Activated naive CD4-positive, alpha-beta T cell treated with anti-CD3 and anti-CD28 coated beads, Interleukin-2, amount 50 U/mL, for 16 hours (primary cell): ENCODE data around the gene ANKRD7.

Experiments
- DNase-seq: peaks from one replicate; pipeline ENCODE4 v3.0.0-alpha.2; 2020

The ANKRD7 gene, protein sequence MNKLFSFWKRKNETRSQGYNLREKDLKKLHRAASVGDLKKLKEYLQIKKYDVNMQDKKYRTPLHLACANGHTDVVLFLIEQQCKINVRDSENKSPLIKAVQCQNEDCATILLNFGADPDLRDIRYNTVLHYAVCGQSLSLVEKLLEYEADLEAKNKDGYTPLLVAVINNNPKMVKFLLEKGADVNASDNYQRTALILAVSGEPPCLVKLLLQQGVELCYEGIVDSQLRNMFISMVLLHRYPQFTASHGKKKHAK

DNA sequence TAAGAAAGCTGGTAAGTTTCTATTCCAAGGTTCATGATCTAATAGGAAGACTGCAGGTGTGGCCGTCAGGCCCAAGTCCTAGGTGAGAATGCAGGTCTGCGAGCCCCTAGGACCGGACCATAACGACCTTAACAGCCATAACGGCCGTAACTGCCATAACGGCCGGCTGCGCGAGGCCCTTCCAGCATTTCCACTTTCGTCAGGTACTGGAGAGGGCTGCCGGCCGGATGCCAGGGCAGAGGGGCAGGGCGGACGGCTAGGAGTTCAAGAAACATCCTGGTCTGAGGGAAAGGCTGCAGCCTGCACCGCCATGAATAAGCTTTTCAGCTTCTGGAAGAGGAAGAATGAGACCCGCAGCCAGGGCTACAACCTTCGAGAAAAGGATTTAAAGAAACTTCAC lies at the start of gene ANKRD7:
ANKRD7 (plus strand) TSS at position 184 of the 400 bp plus-strand sequence; CDS start at position 311, 127 bp downstream.
- DNase-seq, result no peak

DNA sequence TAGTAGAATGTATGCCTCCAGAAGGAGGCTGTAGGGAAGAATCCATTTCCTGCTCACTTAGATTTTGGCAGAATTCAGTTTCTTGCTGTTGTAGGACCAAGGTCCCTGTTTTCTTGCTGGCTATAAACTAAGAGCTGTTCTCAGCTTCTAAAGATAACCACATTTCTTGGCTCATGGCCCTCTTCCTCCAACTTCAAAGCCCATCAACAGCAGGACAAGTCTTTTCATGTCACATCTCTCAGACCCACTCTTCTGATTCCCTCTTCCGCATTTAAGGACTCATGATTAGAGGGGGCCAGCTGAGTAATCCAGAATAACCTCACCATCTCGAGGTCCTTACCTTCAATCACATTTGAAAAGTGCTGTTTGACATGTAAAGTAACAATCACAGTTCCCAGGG lies 48.8 kb upstream of the ANKRD7 start:
- no peak for DNase-seq

DNA sequence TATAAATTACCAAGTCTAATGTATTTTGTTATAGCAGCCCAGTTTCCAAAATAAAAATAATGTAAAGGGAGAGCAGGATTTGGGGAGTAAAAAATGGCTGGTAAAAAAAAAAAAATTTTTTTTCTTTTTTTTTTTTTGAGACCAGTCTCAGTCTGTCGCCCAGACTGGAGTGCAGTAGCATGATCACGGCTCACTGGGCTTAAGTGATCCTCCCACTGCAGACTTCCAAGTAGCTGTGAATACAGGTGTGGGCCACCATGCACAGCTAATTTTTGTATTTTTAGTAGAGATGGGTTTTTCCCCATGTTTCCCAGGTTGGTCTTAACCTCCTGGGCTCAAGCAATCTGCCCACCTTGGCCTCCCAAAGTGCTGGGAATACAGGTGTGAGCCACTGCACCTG lies 45.3 kb upstream of the ANKRD7 start:
- no peak for DNase-seq

DNA sequence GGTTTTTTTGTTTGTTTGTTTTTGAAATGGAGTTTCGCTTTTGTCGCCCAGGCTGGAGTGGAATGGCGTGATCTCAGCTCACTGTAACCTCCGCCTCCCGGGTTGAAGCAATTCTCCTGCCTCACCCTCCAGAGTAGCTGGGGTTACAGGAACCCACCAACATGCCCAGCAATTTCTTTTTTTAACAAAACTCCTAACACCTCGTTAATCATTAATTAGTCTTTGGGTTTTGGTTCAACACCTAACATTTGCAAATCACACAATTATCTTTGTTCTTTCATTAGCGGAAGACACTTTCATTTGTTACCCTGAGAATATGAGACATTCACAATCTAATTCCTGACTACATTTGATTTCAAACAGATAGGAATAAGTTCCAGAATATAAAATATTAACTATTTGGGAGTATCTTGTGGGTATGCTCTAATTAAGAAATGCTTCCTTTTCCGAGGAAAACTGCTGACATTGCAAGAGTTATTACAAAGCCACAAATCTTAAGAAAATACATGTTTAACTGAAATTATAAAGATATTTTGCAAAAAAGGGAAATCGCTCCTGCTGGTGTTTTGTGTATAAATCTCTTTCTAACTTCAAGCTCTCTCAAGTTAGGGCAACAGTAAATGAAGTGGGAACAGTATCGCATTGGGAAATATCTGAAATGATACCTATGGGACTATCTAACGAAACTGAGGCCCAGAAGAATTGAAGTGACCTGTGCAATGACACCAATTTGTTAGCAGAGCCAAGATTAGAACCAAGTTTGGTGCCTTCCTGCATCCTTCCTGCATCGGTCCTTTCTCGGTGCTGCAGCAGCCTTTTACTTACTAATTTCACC lies 41.7 kb upstream of the ANKRD7 start:
- DNase-seq, result no peak

DNA sequence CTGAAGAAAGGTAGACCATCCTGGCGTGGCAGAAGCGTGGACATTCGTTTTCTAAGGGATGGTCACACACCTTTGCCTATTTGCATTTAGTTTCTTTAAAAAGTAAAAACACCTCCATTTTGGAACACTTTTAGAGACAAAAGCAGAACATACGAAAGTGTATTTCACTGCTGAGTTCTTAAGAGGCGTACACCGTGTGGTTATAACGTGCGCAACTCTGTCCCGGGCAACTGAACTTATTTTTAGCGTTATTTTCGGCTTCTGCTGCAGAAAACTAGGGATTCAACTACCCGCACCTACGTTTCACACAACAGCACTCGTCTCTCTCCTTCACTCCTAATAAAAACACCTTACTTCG lies 41.1 kb upstream of the ANKRD7 start:
- no peak for DNase-seq

DNA sequence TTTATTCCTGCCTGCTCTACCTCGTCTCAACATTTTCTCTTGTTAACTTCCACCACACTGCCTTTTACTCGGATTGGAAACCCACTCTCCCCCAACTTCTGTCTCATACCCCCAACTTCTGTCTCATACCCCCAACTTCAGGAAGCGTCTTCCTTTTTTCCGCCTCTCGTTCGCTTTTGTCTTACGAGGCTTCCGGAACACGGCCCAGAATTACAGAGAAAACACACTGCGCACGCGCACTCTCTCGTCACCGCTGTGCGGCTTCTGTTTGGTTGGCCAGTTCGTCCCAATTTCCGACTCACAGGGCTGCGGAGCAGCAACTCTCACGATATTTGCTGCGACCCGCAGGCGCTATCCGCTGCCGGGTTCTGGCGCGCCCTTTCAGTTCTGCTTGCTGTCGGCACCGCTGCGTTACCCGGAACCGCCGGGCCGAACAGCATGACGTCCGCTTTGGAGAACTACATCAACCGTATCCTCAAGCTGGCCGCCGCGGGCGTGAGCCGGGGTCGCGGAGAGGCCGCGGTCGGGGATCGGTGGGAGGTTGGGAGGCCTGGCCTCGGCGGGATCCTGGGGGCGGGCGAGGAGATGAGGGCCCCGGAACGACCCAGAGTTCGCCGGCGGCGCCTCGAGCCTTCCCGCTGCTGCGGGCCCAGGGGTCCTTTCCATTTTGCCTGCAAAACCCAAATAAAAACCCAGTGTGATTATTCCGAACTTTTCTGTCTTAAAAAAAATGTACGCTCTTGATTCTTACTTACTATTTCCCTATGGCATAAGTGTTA lies 40.5 kb upstream of the ANKRD7 start, which contains the start of gene LSM8:
LSM8 (plus strand) TSS at position 379 of the 779 bp plus-strand sequence; CDS start at position 439, 60 bp downstream.
- peak; percentile 95 for DNase-seq

DNA sequence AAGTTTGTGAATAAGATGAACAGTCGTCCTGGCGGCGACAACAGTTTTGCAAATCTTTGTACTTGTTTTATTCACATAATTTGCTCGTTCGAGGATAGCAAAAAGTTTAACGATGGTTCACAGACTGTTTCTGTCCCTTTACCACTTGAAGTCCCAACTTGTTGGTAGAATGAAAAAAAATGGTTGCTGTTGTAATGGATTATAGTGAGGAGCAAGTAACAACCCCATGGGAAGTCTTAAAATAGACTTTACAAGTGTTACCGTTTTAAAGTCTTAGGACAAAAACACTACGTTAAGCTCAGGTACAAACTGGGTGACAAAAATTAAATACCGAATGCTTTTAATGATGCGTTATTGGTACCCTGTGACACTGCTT lies 40.0 kb upstream of the ANKRD7 start:
- no peak for DNase-seq

DNA sequence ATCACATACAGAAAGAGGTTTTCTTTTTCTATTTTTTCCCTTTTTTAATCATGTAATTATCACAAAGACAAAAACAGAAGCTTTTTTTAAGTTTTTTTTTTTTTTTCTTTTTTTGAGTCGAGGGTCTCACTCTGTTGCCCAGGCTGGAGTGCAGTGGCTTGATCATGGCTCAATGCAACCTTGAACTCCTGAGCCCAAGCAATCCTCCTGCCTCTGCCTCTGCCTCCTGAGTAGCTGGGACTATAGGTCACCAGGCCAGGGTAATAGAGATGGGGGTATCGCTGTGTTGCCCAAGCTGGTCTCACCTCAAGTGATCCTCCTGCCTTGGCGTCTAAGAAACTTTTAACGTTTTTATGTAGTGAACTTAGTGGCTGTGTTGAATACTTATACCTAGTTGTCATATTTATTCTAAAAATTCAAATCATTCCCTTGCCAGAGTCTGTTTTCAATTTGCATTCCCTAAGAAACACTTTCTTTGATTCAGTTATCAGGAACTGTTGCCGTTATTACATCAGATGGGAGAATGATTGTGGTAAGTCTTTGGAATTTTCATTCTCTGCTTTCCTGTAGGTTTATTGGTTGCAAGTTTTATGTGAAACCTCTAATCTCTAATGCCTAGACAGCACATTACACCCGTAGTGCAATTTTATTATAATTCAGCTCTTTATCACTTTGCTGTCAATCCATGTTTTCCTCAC lies 39.2 kb upstream of the ANKRD7 start:
- DNase-seq, result no peak

DNA sequence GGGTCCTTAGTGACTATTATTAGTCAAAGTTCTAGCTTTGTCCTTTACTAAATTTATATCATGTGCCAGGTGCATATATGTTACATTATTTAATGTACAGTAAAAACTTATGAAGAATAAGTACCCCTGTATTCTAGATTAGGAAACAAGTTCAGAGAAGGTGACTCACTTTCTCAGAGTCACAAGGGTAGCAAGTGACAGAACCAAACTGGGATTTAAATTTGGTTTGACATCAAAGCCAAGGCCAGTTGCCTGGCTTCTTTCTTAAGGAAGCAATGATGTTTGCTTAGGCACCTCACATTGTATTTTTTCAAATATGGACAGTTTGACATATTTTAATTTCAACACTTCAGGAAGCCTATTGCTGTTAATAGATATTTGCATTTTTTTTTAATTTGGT lies 38.0 kb upstream of the ANKRD7 start:
- no peak for DNase-seq

DNA sequence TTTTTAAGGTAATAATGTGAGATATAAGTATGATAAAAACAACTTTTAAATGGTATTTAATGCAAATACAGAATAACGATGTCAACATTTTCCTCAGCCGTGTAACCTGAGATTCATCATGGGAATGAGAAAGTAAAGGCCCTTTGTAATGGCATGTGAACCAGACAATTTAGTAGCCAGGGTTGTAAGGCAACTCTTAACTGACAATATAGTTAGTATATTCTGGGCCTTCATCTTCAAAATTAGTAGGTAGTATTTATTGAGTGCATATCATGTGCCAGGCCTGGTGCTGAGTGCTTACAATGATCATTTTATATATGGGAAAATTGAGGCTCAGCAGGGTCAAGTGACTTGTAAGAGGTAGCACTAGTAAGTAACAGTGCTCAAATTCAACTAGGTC lies 29.9 kb upstream of the ANKRD7 start:
- no peak for DNase-seq

DNA sequence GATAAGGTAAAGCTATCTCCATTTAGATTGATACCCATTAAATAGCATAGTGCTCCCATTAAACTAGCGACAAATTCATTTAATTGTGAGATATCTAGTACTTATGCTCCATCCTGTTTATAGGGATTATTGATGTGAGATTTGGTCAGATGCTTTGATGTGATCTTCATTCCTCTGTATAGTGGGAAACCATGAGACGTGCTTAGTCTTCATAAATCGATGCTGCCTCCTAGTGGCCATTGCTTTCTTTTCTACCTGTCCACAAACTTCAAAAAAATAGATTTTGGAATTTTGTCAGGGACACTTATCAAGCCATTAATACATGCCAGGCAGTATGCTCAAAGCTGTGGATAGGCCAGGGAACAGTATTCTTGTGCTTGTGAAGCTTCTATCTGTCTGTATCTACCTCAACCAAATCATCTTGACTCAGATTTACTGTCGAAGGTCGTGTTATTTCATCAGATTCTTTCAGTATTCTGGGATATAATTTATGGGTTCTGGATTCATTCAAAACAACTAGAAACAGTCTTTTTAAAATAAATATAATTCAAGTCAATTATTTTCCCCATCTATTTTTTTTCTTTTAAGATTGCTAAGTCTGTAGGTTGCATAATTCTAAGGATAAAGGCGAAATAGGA lies 28.5 kb upstream of the ANKRD7 start:
- peak; percentile 46 for DNase-seq

DNA sequence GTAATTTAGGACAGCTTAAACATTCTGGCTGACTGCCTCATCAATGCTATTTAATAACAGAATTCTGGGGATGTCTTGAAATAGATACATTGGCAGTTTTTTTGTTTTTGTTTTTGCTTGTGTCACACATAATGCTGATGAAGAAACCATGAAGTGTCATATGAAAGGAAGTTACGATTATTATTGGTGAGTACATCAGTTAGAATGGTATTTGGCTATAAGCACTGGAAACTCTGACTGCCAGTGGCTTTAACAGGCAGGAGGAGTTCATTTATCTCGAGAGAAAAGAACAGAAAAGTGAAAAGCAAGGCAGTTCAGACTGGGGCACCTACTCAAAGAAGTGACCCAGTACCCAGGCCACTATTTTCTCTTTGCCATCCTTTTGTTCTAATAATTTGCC lies 22.4 kb upstream of the ANKRD7 start:
- DNase-seq, result no peak

DNA sequence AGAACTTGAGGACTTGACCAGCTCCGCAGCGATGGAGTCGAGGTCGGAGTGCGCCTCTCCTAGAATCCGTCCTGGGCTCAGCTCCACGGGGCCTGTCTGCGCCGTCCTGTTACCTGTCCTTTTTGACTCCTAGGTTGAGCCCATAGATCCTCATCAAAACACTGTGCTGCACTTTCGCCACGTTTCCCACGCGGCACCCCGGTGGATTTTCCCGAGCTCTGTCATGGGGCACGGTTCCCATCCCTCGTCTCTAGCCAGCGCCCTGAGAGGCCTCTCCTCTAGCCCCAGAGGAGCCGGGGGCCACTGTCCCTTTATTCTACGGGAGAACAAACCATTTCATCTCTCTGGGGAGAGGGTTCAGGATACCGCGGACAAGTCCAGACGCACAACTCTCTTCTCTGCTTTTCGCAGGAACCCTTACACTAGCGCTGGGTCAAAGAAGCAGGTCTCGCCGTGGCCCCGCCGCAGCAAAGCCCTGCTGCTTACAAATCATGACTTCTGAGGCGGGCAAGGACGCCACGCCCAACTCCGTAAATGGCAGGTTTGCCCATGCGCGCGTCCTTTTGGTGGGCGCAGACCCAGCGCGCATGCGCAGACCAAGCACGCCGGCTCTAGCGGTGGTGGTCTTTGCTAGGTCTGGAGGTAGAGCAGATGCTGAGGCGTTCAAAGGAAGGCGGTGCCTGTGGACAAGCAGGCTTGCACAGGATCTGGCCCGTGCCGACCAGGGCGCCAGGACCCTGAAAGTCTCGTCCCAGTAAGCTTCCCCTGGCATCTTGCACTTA lies 10.3 kb upstream of the ANKRD7 start:
- DNase-seq, result peak; percentile 78

DNA sequence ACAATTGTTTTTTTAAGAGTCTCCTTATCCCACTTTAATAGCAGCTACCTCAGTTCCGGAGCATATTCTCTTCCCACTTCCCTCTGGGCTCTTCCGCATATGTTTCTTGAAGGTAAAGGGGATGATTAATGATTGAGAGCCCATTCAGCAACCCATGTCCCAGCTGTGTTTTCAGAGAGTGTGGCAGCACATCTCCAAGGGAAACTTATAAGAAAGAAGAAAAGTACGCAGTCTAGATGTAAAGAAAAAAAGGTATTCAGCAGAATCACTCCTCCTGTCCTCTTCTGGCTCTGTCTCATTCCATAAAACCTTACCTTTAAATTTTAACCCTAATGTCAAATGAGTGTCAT lies 9.7 kb upstream of the ANKRD7 start:
- DNase-seq, result no peak

DNA sequence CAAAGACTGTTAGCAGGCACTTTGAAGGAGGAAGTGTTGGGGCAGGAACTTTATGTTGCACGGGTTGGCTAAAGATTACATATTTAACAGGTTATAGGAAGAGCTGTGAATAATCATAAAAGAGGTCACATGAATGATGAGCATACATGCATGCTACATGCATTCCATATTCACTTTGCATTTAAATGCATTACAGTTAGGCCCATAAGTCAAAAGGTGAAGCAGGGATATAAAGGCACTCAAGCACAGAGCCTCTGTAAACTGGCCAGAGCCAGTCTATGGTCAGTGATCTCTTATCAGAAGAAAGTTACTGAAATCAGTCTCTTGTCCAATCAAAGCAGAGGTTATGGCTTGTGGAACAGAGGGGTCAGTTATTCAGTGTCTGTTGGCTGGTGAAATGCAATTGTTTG lies 7.3 kb upstream of the ANKRD7 start:
- DNase-seq, result no peak

DNA sequence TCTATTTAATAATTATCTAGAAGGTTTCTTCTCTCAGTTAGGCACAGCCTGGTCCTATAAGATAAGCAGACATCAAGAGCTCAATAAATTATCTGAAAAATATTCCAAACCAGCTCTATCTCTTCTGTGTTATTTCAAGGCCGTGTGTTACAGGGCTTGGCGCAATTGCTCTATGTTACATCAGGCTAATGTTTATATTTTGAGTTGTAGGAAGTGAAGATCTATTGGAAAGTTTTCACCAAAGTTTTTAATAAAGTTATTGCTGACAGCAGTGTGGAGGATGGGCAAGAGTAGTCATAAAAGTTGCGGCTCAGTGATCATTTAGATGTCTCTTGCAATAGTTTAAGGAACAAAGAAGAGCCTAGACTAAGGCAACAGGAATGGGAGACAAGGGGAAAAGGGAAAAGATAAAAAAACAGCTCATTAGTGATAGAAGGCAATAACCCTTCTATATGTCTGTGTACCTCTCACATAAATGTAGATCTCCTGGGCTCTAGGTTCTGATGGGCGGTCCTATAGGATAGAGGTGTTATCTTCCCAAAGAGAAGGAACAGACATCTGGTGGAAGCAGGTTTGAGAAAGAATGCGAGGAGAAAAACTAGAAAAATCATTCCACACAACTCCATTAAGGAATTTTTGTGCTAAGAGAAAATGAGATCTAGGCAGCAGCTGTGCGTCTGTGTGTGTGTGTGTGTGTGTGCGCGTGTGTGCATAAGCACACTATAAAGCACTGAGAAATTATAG lies 5.9 kb upstream of the ANKRD7 start:
- no peak for DNase-seq

DNA sequence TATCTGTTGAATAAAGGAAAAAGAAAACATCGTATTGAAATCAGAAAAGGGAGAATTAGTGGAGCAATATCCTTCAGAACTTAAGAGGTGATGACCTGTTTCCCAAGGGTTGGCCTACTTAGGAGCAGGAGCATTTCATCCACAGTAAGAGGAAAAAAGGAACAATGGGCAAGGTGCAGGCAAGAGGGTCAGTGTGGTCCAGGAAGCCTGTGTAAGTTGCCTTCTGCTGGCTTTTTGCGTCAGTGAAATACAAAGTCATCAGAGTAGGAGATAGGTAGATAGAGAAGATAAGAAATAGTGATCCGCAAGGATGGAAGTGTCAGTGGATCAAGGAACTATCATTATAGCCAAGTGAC lies 5.4 kb upstream of the ANKRD7 start:
- DNase-seq, result no peak

DNA sequence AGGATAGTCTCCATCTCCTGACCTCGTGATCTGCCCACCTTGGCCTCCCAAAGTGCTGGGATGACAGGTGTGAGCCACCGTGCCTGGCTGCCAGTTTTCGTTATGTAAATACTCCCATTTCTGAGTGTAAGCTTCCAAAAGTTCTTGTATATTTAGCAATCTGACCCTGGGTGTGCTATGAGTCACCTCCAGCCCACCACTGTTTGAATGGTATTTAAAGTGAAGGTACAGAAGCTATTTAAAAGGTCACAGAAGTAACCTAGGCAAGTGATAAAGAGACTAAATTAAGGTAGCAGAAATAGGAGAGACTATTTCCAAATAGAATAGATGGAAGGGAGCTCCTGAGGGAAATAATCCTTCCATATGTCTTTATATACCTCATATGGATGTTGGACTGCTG lies 3.9 kb upstream of the ANKRD7 start:
- DNase-seq, result no peak

DNA sequence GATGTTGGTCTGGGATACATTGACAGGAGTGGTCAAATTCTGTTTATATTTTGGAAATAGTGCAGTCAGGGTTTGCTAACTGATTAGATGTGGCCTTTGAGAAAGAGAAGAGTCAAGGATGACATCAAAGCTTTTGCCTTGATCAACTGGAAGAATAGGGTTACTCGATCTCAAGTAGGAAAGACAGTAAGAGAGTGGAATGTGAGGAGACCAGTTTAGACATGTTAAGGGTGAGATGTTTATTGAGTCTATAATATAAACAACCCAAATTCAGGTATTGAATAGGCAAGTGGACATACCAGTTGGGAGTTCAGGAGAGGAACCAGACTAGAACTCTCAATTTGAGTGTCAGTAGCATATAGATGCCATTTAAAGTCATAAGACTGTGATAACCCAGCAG lies 1.9 kb upstream of the ANKRD7 start:
- DNase-seq, result no peak

DNA sequence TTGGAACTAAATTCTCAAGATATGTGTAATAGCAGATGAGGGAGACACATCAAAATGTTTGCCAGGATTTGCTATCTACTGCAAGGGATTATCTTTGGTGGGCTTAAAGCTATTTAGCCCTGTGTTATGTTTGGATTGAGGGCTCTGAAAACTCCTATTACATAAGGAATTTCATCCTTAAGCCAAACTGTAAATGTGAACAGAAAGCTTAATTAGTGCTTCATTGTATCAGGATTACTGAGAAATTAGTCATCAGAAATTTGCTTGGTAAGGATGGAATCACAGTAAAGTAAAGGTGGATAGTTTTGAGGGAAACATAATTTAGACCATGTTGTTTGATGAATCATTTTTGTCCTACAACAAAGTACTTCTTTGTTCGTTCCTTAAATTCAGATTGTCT lies 8.3 kb downstream of the ANKRD7 start:
- DNase-seq, result no peak

DNA sequence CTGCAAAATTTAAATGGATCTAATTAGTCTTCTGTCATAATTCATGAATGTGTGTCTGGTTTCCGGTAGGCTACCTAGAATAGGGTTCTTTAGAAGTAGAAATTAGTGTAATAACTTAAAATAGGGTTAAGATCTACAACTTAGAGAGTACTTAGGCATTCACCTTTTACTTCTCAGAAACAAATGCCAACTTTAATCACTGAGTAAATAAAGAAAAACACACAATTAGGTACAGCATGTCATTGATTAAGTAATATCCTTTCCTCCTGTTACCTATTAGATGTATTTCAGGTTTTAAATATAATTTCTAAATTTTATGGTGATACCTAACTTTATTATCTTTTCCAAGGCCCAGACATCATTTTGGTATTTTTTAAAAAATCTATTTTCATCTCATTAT lies 9.3 kb downstream of the ANKRD7 start:
- no peak for DNase-seq
